BLaER1 treated with 17β-estradiol and CSF1 and Interleukin-3, amounts not matched to agents 10 nM and 100 nM (cell line): ENCODE measurements around the gene CFAP45.

Source experiments
- H3K27ac ChIP-seq, 11 experiments: shearing (Covaris generic); formaldehyde crosslinking; 2 replicates each; pipeline ENCODE4 v1.8.1; 2022
- H3K27me3 ChIP-seq, 11 experiments: shearing (Covaris generic); formaldehyde crosslinking; 2 replicates each; pipeline ENCODE4 v1.8.1; 2022
- H3K36me3 ChIP-seq, 11 experiments: shearing (Covaris generic); formaldehyde crosslinking; 2 replicates each; pipeline ENCODE4 v1.8.1; 2022
- H3K4me1 ChIP-seq, 10 experiments: shearing (Covaris generic); formaldehyde crosslinking; 2 replicates each; pipeline ENCODE4 v1.8.1; 2022
- H3K4me2 ChIP-seq, 11 experiments: shearing (Covaris generic); formaldehyde crosslinking; 2 replicates each; pipeline ENCODE4 v1.8.1; 2022
- H3K4me3 ChIP-seq, 10 experiments: shearing (Covaris generic); formaldehyde crosslinking; 2 replicates each; pipeline ENCODE4 v1.8.1; 2022
- H3K9ac ChIP-seq, 11 experiments: shearing (Covaris generic); formaldehyde crosslinking; 2 replicates each; pipeline ENCODE4 v1.8.1; 2022
- H3K9me3 ChIP-seq, 11 experiments: shearing (Covaris generic); formaldehyde crosslinking; replicated peaks in 1 of 11; 2 replicates each; pipeline ENCODE4 v1.8.1; 2022
- H4K20me1 ChIP-seq, 11 experiments: shearing (Covaris generic); formaldehyde crosslinking; 2 replicates each; pipeline ENCODE4 v1.8.1; 2022
- Cebpa-rat ChIP-seq, 11 experiments: shearing (Covaris generic); IDR thresholded peaks; 2 replicates each; pipeline ENCODE4 v1.8.1; 2022

Gene CFAP45

GRCh38 chr1:159868766-159869165 is 31.2 kb downstream of the CFAP45 start:
- peaks cover 0 to 17% (median 3%) of the 10 kb centered on the region in 10 experiments; a peak in 9 of 20 replicates for H3K4me1 ChIP-seq
- no peaks in the 10 kb centered on the region for H4K20me1 ChIP-seq
- no peak overlapping the region for H3K4me3 ChIP-seq
- peak overlapping the region in 4 of 11 experiments; percentile 48 to 59 (median 55); a peak in 7 of 22 replicates for H3K4me2 ChIP-seq
- no peaks in the 10 kb centered on the region for H3K27me3 ChIP-seq
- H3K9ac ChIP-seq, result 0 out of 22 replicates have a peak overlapping the region, but pooled peaks of 1 of the 11 experiments have one; percentile 15
- peak overlapping the region in 1 of 11 experiments; percentile 23; a peak in 1 of 22 replicates for H3K27ac ChIP-seq
- no peak for TF ChIP-seq Cebpa-rat (IDR thresholded peaks at IDR 0.05)
- no peaks in the 10 kb centered on the region for H3K9me3 ChIP-seq
- H3K36me3 ChIP-seq, result no peaks in the 10 kb centered on the region

DNA sequence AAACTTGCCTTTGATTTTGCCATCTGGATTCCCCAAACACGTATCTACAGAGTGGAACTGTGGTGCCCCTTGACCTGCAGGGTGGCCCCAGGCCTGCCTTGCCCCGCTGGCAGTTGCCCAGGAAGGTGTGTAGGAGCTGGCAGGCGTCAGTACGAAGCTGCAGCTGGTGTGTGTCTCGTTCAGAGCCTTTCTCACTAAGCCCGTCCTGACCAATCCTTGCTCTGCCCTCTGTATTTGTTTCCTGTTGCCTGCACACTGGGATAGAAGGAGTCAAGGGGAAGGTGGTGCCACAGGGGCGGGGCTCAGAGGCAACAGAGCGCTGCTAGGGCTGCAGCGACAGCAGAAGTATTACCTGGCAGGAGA is 32.3 kb downstream of the CFAP45 start:
- Histone ChIP-seq H3K4me3 (no peak overlapping the region), H3K4me2 (no peak overlapping the region), H3K9me3 (no peaks in the 10 kb centered on the region), H3K27ac (no peak overlapping the region), H3K36me3 (no peaks in the 10 kb centered on the region), H3K27me3 (no peaks in the 10 kb centered on the region), H4K20me1 (no peaks in the 10 kb centered on the region), H3K9ac (no peak overlapping the region), H3K4me1 (peaks cover 0 to 17% (median 3%) of the 10 kb centered on the region in 10 experiments; a peak in 9 of 20 replicates)
- TF ChIP-seq Cebpa-rat (IDR thresholded peaks at IDR 0.05), result no peak

DNA sequence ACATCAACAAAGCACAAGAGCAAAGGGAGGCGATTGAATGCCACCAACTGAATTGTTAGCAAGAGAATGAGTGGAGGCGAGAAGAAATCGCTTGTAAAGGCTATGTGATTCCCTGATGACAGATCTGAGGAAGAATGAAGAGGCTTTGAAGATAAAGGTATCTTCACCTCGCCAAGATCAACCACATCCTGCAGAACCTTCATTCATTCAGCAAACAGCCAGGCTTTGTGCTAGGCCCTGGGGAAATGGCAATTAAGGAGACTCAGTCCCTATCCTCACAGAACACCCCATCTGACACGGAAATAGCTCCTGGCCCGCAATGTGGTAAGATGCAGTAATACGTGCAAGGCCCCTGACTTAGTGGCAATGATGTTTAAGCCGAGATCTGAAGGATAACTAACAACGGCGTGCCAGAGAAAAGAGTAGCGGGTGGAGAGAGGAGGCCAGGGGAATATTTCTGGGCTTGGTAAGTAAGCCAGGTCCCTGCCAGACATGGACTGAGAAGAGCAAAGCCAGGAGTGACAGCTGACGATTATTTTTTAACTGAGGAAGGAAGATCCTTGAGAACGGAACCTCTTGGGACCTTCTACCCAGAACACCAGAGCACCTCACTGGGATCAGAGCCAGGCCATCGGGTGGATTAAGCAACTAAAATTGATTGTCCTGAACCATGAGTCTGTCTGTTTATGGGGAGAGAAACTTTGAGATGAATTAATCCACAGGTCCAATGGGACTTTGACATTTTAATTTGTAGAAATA is 32.9 kb downstream of the CFAP45 start:
- H3K9me3 ChIP-seq, result no peaks in the 10 kb centered on the region
- no peak overlapping the region for H3K9ac ChIP-seq
- H3K4me3 ChIP-seq, result no peak overlapping the region
- H3K4me2 ChIP-seq, result no peak overlapping the region
- no peaks in the 10 kb centered on the region for H4K20me1 ChIP-seq
- peaks cover 0 to 17% (median 4%) of the 10 kb centered on the region in 10 experiments; a peak in 10 of 20 replicates for H3K4me1 ChIP-seq
- no peaks in the 10 kb centered on the region for H3K36me3 ChIP-seq
- H3K27me3 ChIP-seq, result no peaks in the 10 kb centered on the region
- H3K27ac ChIP-seq, result no peak overlapping the region
- TF ChIP-seq Cebpa-rat (IDR thresholded peaks at IDR 0.05), result no peak

DNA sequence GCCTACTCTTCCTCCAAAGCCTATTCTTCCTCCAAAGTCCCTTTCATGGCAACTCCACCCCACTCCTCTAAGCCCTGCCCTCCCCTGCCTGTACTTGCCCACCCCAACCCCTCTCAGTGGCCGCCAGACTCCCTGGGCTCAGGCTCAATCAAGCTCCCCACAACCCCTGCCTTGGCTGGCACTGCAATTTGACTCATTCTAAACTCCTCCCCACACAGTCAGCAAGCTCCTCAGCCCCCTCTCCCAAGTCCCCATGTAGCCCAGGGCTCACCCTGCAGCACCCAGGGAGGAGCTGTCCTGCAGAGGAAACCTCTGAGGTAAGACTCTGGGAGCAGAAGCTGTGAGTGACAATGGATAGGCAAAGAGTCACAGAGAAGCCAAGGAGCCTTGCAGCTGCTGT is 33.9 kb downstream of the CFAP45 start:
- Histone ChIP-seq H3K4me1 (peaks cover 0 to 17% (median 5%) of the 10 kb centered on the region in 10 experiments; a peak in 10 of 20 replicates), H4K20me1 (no peaks in the 10 kb centered on the region), H3K4me2 (no peak overlapping the region), H3K9ac (no peak overlapping the region), H3K4me3 (no peak overlapping the region), H3K27me3 (no peaks in the 10 kb centered on the region), H3K27ac (no peak overlapping the region), H3K9me3 (no peaks in the 10 kb centered on the region), H3K36me3 (no peaks in the 10 kb centered on the region)
- no peak for TF ChIP-seq Cebpa-rat (IDR thresholded peaks at IDR 0.05)

DNA sequence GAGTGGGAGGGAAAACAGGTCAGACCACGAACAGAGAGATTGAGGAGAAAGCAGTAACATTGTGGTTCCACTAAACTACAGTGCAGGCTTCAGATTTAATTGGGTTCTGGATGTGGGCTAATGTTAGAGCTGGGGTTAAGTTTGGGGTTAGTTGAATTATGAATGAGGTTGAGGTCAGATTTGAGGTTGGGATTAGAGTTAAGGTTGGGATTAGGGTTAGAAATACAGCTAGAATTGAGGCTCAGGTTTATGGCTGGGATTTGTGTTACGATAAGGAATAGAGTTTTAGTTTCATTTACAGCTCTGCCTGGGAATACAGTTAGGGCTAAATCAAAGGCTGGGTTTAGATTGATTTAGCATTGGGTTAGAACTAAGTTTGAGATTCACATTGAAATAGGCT is 35.7 kb downstream of the CFAP45 start:
- H3K27ac ChIP-seq, result no peak overlapping the region
- no peak overlapping the region for H3K9ac ChIP-seq
- no peak overlapping the region for H3K4me2 ChIP-seq
- TF ChIP-seq Cebpa-rat (IDR thresholded peaks at IDR 0.05), result no peak
- H3K4me3 ChIP-seq, result no peak overlapping the region
- no peaks in the 10 kb centered on the region for H3K9me3 ChIP-seq
- H3K36me3 ChIP-seq, result no peaks in the 10 kb centered on the region
- no peaks in the 10 kb centered on the region for H3K27me3 ChIP-seq
- H3K4me1 ChIP-seq, result peaks cover 0 to 8% (median 4%) of the 10 kb centered on the region in 10 experiments; a peak in 10 of 20 replicates
- no peaks in the 10 kb centered on the region for H4K20me1 ChIP-seq

DNA sequence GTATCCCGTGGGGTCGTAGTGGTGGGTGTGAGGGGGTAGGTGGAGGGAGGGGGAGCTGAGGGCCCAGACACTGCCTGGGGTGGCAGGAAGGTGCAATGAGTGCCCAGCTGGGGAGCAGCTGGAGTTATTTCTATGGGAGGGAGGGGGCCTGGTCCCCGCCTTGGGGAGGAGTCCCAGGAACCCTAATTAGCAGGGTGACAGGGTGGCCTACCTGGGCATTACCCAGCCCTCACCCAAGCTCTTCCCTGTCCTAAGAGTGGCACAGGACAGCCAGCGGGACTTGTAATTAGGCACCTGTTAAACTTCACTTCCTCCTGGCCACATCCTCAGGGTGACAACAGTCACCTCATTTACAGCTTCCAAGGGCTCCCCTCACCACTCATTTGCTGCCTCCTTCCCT is 37.4 kb downstream of the CFAP45 start, which contains the start of gene VSIG8:
Gene VSIG8, minus strand, starts transcription at position 101 of the 400 bp plus-strand sequence. CDS start 136 bp downstream, outside the sequence.
- Histone ChIP-seq H3K36me3 (no peaks in the 10 kb centered on the region), H3K27ac (no peak within 1 kb of the TSS), H3K27me3 (no peaks in the 10 kb centered on the region), H3K4me1 (peaks cover 0 to 3% (median 0%) of the 10 kb centered on the region in 10 experiments; a peak in 1 of 20 replicates), H3K9ac (no peak within 1 kb of the TSS), H3K4me2 (no peak within 1 kb of the TSS), H4K20me1 (no peaks in the 10 kb centered on the region), H3K9me3 (no peaks in the 10 kb centered on the region), H3K4me3 (no peak within 1 kb of the TSS)
- TF ChIP-seq Cebpa-rat (IDR thresholded peaks at IDR 0.05), result no peak

DNA sequence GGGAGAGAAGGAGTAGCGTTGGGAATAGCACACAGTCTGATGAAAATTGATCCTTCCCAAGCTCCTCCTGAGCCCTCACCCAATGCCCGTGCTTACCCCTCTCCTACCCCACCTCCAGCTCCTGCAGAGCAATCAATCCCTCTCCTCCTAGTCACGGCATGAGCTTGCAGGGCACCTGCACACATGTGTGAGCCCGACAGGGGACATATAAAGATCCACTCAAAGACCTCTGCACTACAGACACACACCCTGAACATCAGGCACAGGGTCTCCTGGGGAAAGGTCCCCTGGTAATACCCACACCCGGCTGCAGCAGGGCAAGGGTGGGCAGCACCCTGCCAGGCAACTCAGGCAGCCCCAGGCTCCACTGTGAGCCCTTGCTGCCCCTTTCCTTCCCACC is 37.9 kb downstream of the CFAP45 start:
- no peak overlapping the region for H3K4me2 ChIP-seq
- no peaks in the 10 kb centered on the region for H4K20me1 ChIP-seq
- H3K36me3 ChIP-seq, result no peaks in the 10 kb centered on the region
- no peaks in the 10 kb centered on the region for H3K27me3 ChIP-seq
- H3K9ac ChIP-seq, result no peak overlapping the region
- H3K27ac ChIP-seq, result no peak overlapping the region
- no peaks in the 10 kb centered on the region for H3K9me3 ChIP-seq
- H3K4me3 ChIP-seq, result no peak overlapping the region
- peaks cover 0 to 3% (median 0%) of the 10 kb centered on the region in 10 experiments; a peak in 1 of 20 replicates for H3K4me1 ChIP-seq
- TF ChIP-seq Cebpa-rat (IDR thresholded peaks at IDR 0.05), result no peak

- Histone ChIP-seq H3K36me3 (no peaks in the 10 kb centered on the region), H3K9ac (no peak overlapping the region), H4K20me1 (no peaks in the 10 kb centered on the region), H3K4me2 (no peak overlapping the region), H3K4me1 (peaks cover 0 to 3% (median 0%) of the 10 kb centered on the region in 10 experiments; a peak in 1 of 20 replicates), H3K27ac (no peak overlapping the region), H3K27me3 (peaks cover 0 to 4% (median 1%) of the 10 kb centered on the region in 11 experiments; a peak in 9 of 22 replicates), H3K4me3 (no peak overlapping the region), H3K9me3 (no peaks in the 10 kb centered on the region)
- TF ChIP-seq Cebpa-rat (IDR thresholded peaks at IDR 0.05), result no peak
Measured at GRCh38 chr1:159861218-159861617, 38.7 kb downstream of the CFAP45 start.

DNA sequence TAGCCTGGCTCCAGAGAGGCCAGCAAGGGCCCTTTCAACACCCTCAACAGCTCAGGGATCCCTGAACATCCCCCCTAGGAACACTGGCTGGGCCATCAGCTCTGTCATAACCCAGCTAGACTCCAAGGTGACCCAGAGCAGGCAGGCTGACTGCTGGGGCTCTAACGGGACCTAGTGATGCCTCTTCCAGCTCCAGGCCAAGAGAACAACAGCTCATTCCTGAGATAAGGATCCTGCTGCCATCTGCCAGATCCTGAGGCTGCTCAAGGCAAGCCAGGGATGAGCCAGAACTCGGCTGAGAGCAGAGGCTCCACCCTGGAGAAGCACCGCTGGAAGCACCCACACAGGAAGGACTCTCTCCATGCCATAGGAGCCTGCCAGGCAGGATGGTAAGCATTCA is 39.5 kb downstream of the CFAP45 start:
- Histone ChIP-seq H3K4me2 (no peak overlapping the region), H3K27me3 (peaks cover 4 to 12% (median 9%) of the 10 kb centered on the region in 11 experiments; a peak in 20 of 22 replicates), H4K20me1 (no peaks in the 10 kb centered on the region), H3K27ac (no peak overlapping the region), H3K4me1 (peaks cover 0 to 3% (median 0%) of the 10 kb centered on the region in 10 experiments; a peak in 1 of 20 replicates), H3K36me3 (no peaks in the 10 kb centered on the region), H3K9ac (no peak overlapping the region), H3K9me3 (no peaks in the 10 kb centered on the region), H3K4me3 (no peak overlapping the region)
- no peak for TF ChIP-seq Cebpa-rat (IDR thresholded peaks at IDR 0.05)
